H1 (cell line): ENCODE results near the gene NEDD8. TPM values are rescaled to one million over a fixed set of nuclear protein-coding genes. Genes with fewer than 3 reads are reported as not detected.

ENCODE experiments used
- CTCF ChIA-PET: fragments of 300-600 bp; sonication (Branson Sonifier 250); formaldehyde crosslinking; loops from one replicate; lab custom pipeline; 2021; ENCODE audit not compliant: partially characterized antibody; lab: Charles Lee
- POLR2A ChIA-PET: fragments of 300-600 bp; sonication (Branson Sonifier 250); formaldehyde crosslinking; loops from one replicate; lab custom pipeline; 2021; ENCODE audit warnings: inconsistent platforms; ENCODE audit not compliant: partially characterized antibody; lab: Charles Lee
- DNase-seq, 2 experiments: peaks; one replicate each; pipeline versions ENCODE4 v3.0.0 to v3.0.0-alpha.2; 2010 to 2022; ENCODE audit warnings: low spot score in 2 of 2, low read depth in 1 of 2, mixed read lengths in 1 of 2
- FAIRE-seq: peaks from 2 replicates; lab custom pipeline; 2011; peaks lifted over from hg19 to GRCh38; lab: Jason Lieb, UNC
- H2AFZ ChIP-seq: 2 replicates; pipeline ENCODE4 v1.8.1; 2012; ENCODE audit warnings: low read length, inconsistent platforms
- H2AK5ac ChIP-seq: 2 replicates; pipeline ENCODE4 v1.6.1; 2013; ENCODE audit warnings: low read depth, low read length
- H2BK120ac ChIP-seq: replicated peaks from 2 replicates; pipeline ENCODE3; 2013; ENCODE audit warnings: low read depth, low read length, inconsistent platforms
- H2BK12ac ChIP-seq: 2 replicates; pipeline ENCODE4 v1.6.1; 2013; ENCODE audit warnings: low read depth, low read length
- H2BK15ac ChIP-seq: 2 replicates; pipeline ENCODE4 v1.6.1; 2013; ENCODE audit warnings: low read length
- H2BK20ac ChIP-seq: 2 replicates; pipeline ENCODE4 v1.6.1; 2013; ENCODE audit warnings: low read length
- H2BK5ac ChIP-seq: 2 replicates; pipeline ENCODE4 v1.6.1; 2013; ENCODE audit warnings: low read depth, low read length
- H3K14ac ChIP-seq: 2 replicates; pipeline ENCODE4 v1.6.1; 2013; ENCODE audit warnings: inconsistent platforms; ENCODE audit not compliant: insufficient read length
- H3K18ac ChIP-seq: 2 replicates; pipeline ENCODE4 v1.6.1; 2013; ENCODE audit warnings: low read length; ENCODE audit errors: extremely low read depth
- H3K23ac ChIP-seq: 2 replicates; pipeline ENCODE4 v1.6.1; 2013; ENCODE audit warnings: inconsistent platforms; ENCODE audit not compliant: insufficient read length
- H3K23me2 ChIP-seq: 2 replicates; pipeline ENCODE4 v1.6.1; 2013; ENCODE audit warnings: low read depth, low read length
- H3K27ac ChIP-seq: 2 replicates; pipeline ENCODE4 v1.6.1; 2011; ENCODE audit warnings: low read depth, low read length, inconsistent platforms
- H3K27me3 ChIP-seq, 4 experiments: replicated peaks in 1 of 4; 1 replicate in 1 of 4; 2 replicates in 3 of 4; pipeline versions ENCODE4 v1.6.1 to v1.8.1; 2011 to 2013; ENCODE audit warnings: low read length in 3 of 4, mild to moderate bottlenecking in 3 of 4, inconsistent platforms in 2 of 4, mixed read lengths in 2 of 4, moderate library complexity in 1 of 4; ENCODE audit not compliant: control insufficient read depth in 3 of 4, insufficient read depth in 3 of 4; ENCODE audit errors: extremely low read depth in 1 of 4
- H3K36me3 ChIP-seq, 4 experiments: 2 replicates each; pipeline versions ENCODE4 v1.6.1 to v1.8.1; 2011 to 2013; ENCODE audit warnings: mild to moderate bottlenecking in 4 of 4, low read length in 3 of 4, moderate library complexity in 2 of 4, control low read depth in 1 of 4, inconsistent platforms in 1 of 4; ENCODE audit not compliant: insufficient read depth in 4 of 4, control insufficient read depth in 2 of 4
- H3K4ac ChIP-seq: replicated peaks from 2 replicates; pipeline ENCODE3; 2013; ENCODE audit warnings: low read length, low read depth, mixed read lengths, inconsistent platforms; ENCODE audit not compliant: insufficient read length
- H3K4me1 ChIP-seq, 4 experiments: replicated peaks in 1 of 4; 1 replicate in 1 of 4; 2 replicates in 3 of 4; pipeline versions ENCODE4 v1.6.1 to v1.8.1; 2011 to 2013; ENCODE audit warnings: low read length in 3 of 4, inconsistent platforms in 2 of 4, mixed read lengths in 1 of 4; ENCODE audit not compliant: insufficient read depth in 4 of 4, control insufficient read depth in 3 of 4
- H3K4me2 ChIP-seq, 2 experiments: 2 replicates each; pipeline versions ENCODE4 v1.6.1 to v1.8.1; 2011 to 2013; ENCODE audit warnings: low read depth in 2 of 2, low read length in 2 of 2, control low read depth in 1 of 2, inconsistent platforms in 1 of 2, mild to moderate bottlenecking in 1 of 2; ENCODE audit not compliant: insufficient read depth in 1 of 2
- H3K4me3 ChIP-seq, 4 experiments: fragments of 200-600, 300-600 bp in 1 of 4; sonication (generic), shearing (Covaris generic), sonication (Bioruptor Twin) in 1 of 4; 2 replicates each; pipeline versions ENCODE4 v1.5.1 to v1.8.1; 2011 to 2016; ENCODE audit warnings: low read length in 4 of 4, low read depth in 3 of 4, control low read depth in 2 of 4, inconsistent platforms in 2 of 4, mild to moderate bottlenecking in 2 of 4, mixed read lengths in 1 of 4, moderate library complexity in 1 of 4; ENCODE audit not compliant: insufficient read depth in 2 of 4; ENCODE audit errors: extremely low read depth in 1 of 4
- H3K56ac ChIP-seq: replicated peaks from 2 replicates; pipeline ENCODE3; 2013; ENCODE audit warnings: low read depth, mild to moderate bottlenecking, mixed read lengths, low read length, inconsistent platforms; ENCODE audit not compliant: insufficient read length
- H3K79me1 ChIP-seq: 2 replicates; pipeline ENCODE4 v1.6.1; 2013; ENCODE audit warnings: low read depth, low read length, control low read depth
- H3K79me2 ChIP-seq, 2 experiments: 2 replicates each; pipeline versions ENCODE4 v1.6.1 to v1.8.1; 2012 to 2013; ENCODE audit warnings: low read length in 2 of 2, mild to moderate bottlenecking in 2 of 2, inconsistent platforms in 1 of 2; ENCODE audit not compliant: insufficient read depth in 2 of 2, control insufficient read depth in 1 of 2
- H3K9ac ChIP-seq, 4 experiments: replicated peaks in 1 of 4; 1 replicate in 1 of 4; 2 replicates in 3 of 4; pipeline versions ENCODE4 v1.6.1 to v1.8.1; 2011 to 2013; ENCODE audit warnings: low read depth in 3 of 4, low read length in 3 of 4, control low read depth in 2 of 4, mild to moderate bottlenecking in 2 of 4, moderate library complexity in 2 of 4, inconsistent platforms in 1 of 4; ENCODE audit errors: extremely low read depth in 1 of 4
- H3K9me3 ChIP-seq, 2 experiments: 2 replicates each; pipeline versions ENCODE4 v1.6.1 to v1.8.1; 2012 to 2013; ENCODE audit warnings: mild to moderate bottlenecking in 2 of 2, moderate library complexity in 2 of 2, control low read depth in 1 of 2, inconsistent platforms in 1 of 2, low read depth in 1 of 2, low read length in 1 of 2, mixed read lengths in 1 of 2; ENCODE audit not compliant: insufficient read depth in 2 of 2
- H4K20me1 ChIP-seq, 2 experiments: replicated peaks in 1 of 2; 2 replicates each; pipeline versions ENCODE3 to v1.8.1; 2011 to 2013; ENCODE audit warnings: inconsistent platforms in 2 of 2, low read length in 2 of 2, mild to moderate bottlenecking in 1 of 2; ENCODE audit not compliant: insufficient read depth in 2 of 2, control insufficient read depth in 1 of 2
- H4K5ac ChIP-seq: 2 replicates; pipeline ENCODE4 v1.6.1; 2013; ENCODE audit warnings: low read length, low read depth, mixed read lengths, inconsistent platforms; ENCODE audit not compliant: insufficient read length
- H4K8ac ChIP-seq: 2 replicates; pipeline ENCODE4 v1.8.0; 2013; ENCODE audit warnings: mild to moderate bottlenecking, moderate library complexity, low read length, inconsistent platforms; ENCODE audit not compliant: insufficient read depth; ENCODE audit errors: extremely low read depth
- H4K91ac ChIP-seq: replicated peaks from 2 replicates; pipeline ENCODE3; 2013; ENCODE audit warnings: low read length, mixed read lengths, inconsistent platforms; ENCODE audit not compliant: insufficient read length
- WGBS, 2 experiments: shearing (Covaris generic) in 1 of 2; methylation state at CpG; one replicate each; pipeline versions ENCODE4 v1.1.6 to v1.1.7; 2013 to 2015; ENCODE audit warnings: low lambda C conversion rate in 2 of 2, mixed read lengths in 2 of 2, inconsistent platforms in 1 of 2, low coverage in 1 of 2, missing lambda C conversion rate in 1 of 2; ENCODE audit not compliant: insufficient replicate concordance in 2 of 2, insufficient coverage in 1 of 2, insufficient read length in 1 of 2; ENCODE audit errors: extremely low coverage in 1 of 2, missing lambda C conversion rate in 1 of 2; 5-methylcytosine and 5-hydroxymethylcytosine counted together
- polyA plus RNA-seq, 7 experiments: library from polyadenylated mRNA; depleted of rRNA in 3 of 7; stranded (reverse) in 5 of 7; unstranded in 2 of 7; fragments of >200 nt in 5 of 7; fragments of 200-250 nt in 2 of 7; gene quantifications; 1 replicate in 5 of 7; 2 replicates in 1 of 7; 4 replicates in 1 of 7; pipeline versions ENCODE4 v1.2.1 to v1.2.3, GENCODE V29; 2011 to 2013; ENCODE audit warnings: missing spikeins in 2 of 7, mixed read lengths in 2 of 7
- total RNA-seq: library from RNA; stranded (reverse); fragmentation: NEBNext Ultra II Directional; extraction: Animal tissue kit (Norgen Biotek cat#: 25700); gene quantifications from 2 replicates; pipeline ENCODE4 v1.2.1, GENCODE V29; 2021

The NEDD8 gene
- total and polyA plus RNA-seq, 2 of the 8 experiments (the other 6 are each of a cell fraction or from before 2014, with no cell fraction given) = 253 to 317 TPM

DNA sequence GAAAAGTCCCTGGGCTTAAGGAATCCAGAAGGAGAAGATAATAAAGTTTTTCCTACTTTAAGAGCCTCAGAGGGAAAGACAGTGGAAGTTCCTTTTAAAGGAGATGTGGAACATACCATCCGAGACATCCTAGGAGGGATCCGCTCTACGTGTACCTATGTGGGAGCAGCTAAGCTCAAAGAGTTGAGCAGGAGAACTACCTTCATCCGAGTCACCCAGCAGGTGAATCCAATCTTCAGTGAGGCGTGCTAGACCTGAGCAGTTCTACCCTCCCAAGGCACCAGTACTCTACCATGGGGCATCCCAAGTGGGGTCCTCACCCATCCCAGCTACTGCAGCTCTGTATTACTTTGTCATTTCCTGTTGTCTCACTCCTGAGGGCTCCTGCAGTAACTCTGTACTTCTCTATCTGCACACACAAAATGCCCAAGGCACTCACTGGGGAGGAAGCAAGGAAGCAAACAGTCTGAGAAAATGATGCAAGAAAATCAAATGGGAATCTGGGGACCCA is 6.4 kb upstream of the NEDD8 start:
- no peak overlapping the region for H3K56ac ChIP-seq
- no peak overlapping the region; a peak in 1 of 7 replicates for H3K9ac ChIP-seq
- H3K9me3 ChIP-seq = no peaks in the 10 kb centered on the region
- 93% methylated on average over 5 of the region's 5 CpGs; no CpG with 5 or more reads in 1 of the 2 experiments for WGBS, 2 experiments
- H2BK20ac ChIP-seq = no peak overlapping the region
- ChIA-PET POLR2A (interaction anchor here (0.6 to 5.1 kb wide), 10 partner anchors 8 to 85 kb away, joined by 3 to 19 read pairs (median 4); partner anchors contain the start of gene MDP1), CTCF (interaction anchor here (0.9 to 2.5 kb wide), 7 partner anchors 11 to 101 kb away, joined by 3 to 10 read pairs (median 5); partner anchors contain the start of gene CIDEB)
- no peak overlapping the region for H3K27ac ChIP-seq
- H2AFZ ChIP-seq = no peak overlapping the region
- no peak overlapping the region for H3K4me2 ChIP-seq
- DNase-seq = no peak
- H3K79me1 ChIP-seq = no peaks in the 10 kb centered on the region; the same call in none of the 2 replicates
- no peak overlapping the region for H4K5ac ChIP-seq
- H2BK15ac ChIP-seq = no peak overlapping the region
- H2BK120ac ChIP-seq = no peak overlapping the region
- no peak overlapping the region for H2BK5ac ChIP-seq
- no peaks in the 10 kb centered on the region; a peak in 1 of 7 replicates for H3K27me3 ChIP-seq
- peaks cover 0 to 10% of the 10 kb centered on the region in 2 experiments; a peak in 3 of 4 replicates for H3K79me2 ChIP-seq
- H3K14ac ChIP-seq = no peak overlapping the region
- no peak overlapping the region for H2AK5ac ChIP-seq
- H3K4me3 ChIP-seq = no peak overlapping the region
- no peak overlapping the region for H3K18ac ChIP-seq
- no peak for FAIRE-seq
- H3K4ac ChIP-seq = no peak overlapping the region
- no peak overlapping the region for H4K8ac ChIP-seq
- peaks cover 3 to 16% of the 10 kb centered on the region in 2 experiments for H4K20me1 ChIP-seq
- peaks cover under 1 to 5% (median 2%) of the 10 kb centered on the region in 4 experiments; a peak in 6 of 7 replicates for H3K4me1 ChIP-seq
- H2BK12ac ChIP-seq = no peak overlapping the region
- peaks cover 19 to 58% (median 48%) of the 10 kb centered on the region in 4 experiments for H3K36me3 ChIP-seq
- H4K91ac ChIP-seq = no peak overlapping the region
- no peak overlapping the region for H3K23ac ChIP-seq
- peaks cover 8% of the 10 kb centered on the region; the same call in 1 of the 2 replicates for H3K23me2 ChIP-seq
